ENCODE measurements around the gene FOXA1.

The FOXA1 gene

GRCh38 chr14:37602605-37603453 is 7.8 kb upstream of the FOXA1 start:
- no peak for DNase-seq (ENCODE audit: low spot score)

- no peak for DNase-seq (ENCODE audit: low spot score)
These were observed 6.8 kb upstream of the FOXA1 start for GRCh38 chr14:37601865-37602264.

GRCh38 chr14:37600880-37601741 is 6.1 kb upstream of the FOXA1 start:
- DNase-seq (ENCODE audit: low spot score) = no peak

GRCh38 chr14:37599507-37600368 is 4.7 kb upstream of the FOXA1 start:
- DNase-seq (ENCODE audit: low spot score) = peak; percentile 71

- peak; percentile 64 for DNase-seq (ENCODE audit: low spot score)
These were observed 3.9 kb upstream of the FOXA1 start for GRCh38 chr14:37598747-37599506.

- no peak for DNase-seq (ENCODE audit: low spot score)
These were observed 3.1 kb upstream of the FOXA1 start for GRCh38 chr14:37597914-37598746.

GRCh38 chr14:37597538-37597913 is 2.5 kb upstream of the FOXA1 start:
- DNase-seq (ENCODE audit: low spot score) = peak; percentile 80

- DNase-seq (ENCODE audit: low spot score) = no peak
These were observed 1.9 kb upstream of the FOXA1 start for GRCh38 chr14:37596790-37597472.

- DNase-seq (ENCODE audit: low spot score) = peak; percentile 69
These were observed 966 bp upstream of the FOXA1 start for GRCh38 chr14:37595809-37596621.

- DNase-seq (ENCODE audit: low spot score) = peak; percentile 85
These were observed 645 bp downstream of the FOXA1 start for GRCh38 chr14:37594238-37594970.

GRCh38 chr14:37593511-37594237 is 1.4 kb downstream of the FOXA1 start:
- DNase-seq (ENCODE audit: low spot score) = no peak

GRCh38 chr14:37592482-37593408 is 2.3 kb downstream of the FOXA1 start:
- peak; percentile 60 for DNase-seq (ENCODE audit: low spot score)

GRCh38 chr14:37591941-37592481 is 3.0 kb downstream of the FOXA1 start:
- no peak for DNase-seq (ENCODE audit: low spot score)

- DNase-seq (ENCODE audit: low spot score) = peak; percentile 86
These were observed 3.6 kb downstream of the FOXA1 start for GRCh38 chr14:37591311-37591940.

GRCh38 chr14:37590428-37591139 is 4.5 kb downstream of the FOXA1 start:
- no peak for DNase-seq (ENCODE audit: low spot score)

All from ecto neural progenitor cell (in vitro differentiated cells).